ENCODE data around the gene LCN10.

DNA sequence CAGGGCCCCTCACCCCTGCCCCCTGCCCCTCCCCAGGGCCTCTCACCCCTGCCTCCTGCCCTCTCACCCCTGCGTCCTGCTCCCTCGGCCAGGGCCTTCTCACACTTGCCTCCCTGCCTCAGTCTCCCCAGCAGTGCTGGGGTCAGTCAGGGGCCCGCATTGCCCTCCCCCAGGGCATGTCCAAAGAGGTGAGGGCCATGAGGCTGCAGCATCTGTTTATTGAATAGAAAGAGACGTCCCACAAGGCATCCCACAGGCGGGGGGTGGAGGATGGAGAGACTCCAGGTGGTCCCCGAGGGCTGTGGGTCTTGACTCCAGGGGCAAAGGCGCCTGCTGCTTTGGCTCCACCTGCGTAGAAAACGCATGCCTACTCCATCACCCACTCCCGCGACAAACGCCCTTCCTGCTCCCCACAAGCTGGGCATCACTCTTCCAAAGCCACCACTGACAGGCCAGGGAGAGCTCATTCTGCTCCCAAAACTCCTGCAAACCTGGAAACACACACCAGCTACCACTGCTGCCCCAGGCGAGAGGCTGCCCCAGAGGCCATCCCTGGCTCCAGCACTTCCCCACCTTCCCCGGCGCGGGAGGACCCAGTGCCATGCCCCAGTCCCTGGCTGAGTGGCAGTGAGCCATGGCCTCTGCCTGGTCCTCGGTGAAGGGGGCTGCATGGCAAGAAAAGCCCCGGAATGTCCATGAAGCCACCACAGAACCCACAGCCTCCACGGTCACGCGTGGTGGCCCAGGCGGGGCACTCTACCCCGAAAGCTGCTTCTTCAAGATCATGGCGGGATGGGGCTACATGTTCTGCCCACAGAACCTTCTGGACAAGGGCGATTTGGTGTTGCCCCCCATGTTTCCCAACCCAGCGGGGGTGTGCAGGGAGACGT, 16.9 kb upstream of the LCN10 start:
- no peak for TF ChIP-seq RARB (CRISPR knock-in tag; IDR thresholded peaks at IDR 0.05)
- no peak for TF ChIP-seq PATZ1 (CRISPR knock-in tag; IDR thresholded peaks at IDR 0.05; ENCODE audit: borderline replicate concordance)
